ENCODE measurements around the gene SHANK2.

GRCh38 chr11:71238285-71238875, 14.0 kb downstream of the SHANK2 start:
- TF ChIP-seq CTCF (optimal IDR thresholded peaks at IDR 0.05 in 1 of 3, IDR thresholded peaks at IDR 0.05 in 1 of 3, conservative IDR thresholded peaks at IDR 0.05 in 1 of 3; ENCODE audit: extremely low read depth in 1 of 3, insufficient read depth in 2 of 3, low read length in 3 of 3): no peak
- TF ChIP-seq EZH2 (IDR thresholded peaks at IDR 0.05; ENCODE audit: low read length): no peak
